Stomach (tissue), 9 donors: ENCODE results near the gene MACC1. TPM values are rescaled to one million over a fixed set of nuclear protein-coding genes. Genes with fewer than 3 reads are reported as not detected.
A peak's percentile ranks its signal among the peaks of the same experiment; 100 is the strongest.

Experiments
- DNase-seq, 2 donors: peaks; one replicate each; pipeline versions ENCODE4 v3.0.0 to v3.0.0-alpha.2; 2013 to 2019
- H3K27ac ChIP-seq, 5 donors: fragments of 200-600 bp in 4 of 5; sonication (generic) in 4 of 5; one replicate each; pipeline ENCODE4 v1.5.1; 2013 to 2019; ENCODE audit warnings: mild to moderate bottlenecking in 1 of 5, moderate library complexity in 1 of 5
- H3K27me3 ChIP-seq, 3 donors: fragments of 200-600 bp; sonication (generic); one replicate each; pipeline ENCODE4 v1.5.1; 2017 to 2019; ENCODE audit warnings: mixed run types in 1 of 3
- H3K36me3 ChIP-seq, 4 donors: fragments of 200-600 bp; sonication (generic); 1 replicate in 3 of 4; 2 replicates in 1 of 4; pipeline ENCODE4 v1.5.1; 2016 to 2019
- H3K4me1 ChIP-seq, 4 donors: fragments of 200-600 bp; sonication (generic); one replicate each; pipeline ENCODE4 v1.5.1; 2016 to 2019
- H3K4me3 ChIP-seq, 4 donors: fragments of 200-600 bp; sonication (generic) in 3 of 4; one replicate each; pipeline ENCODE4 v1.5.1; 2016 to 2019; ENCODE audit warnings: mild to moderate bottlenecking in 1 of 4
- H3K9me3 ChIP-seq, 4 donors: fragments of 200-600 bp; sonication (generic); one replicate each; pipeline ENCODE4 v1.5.1; 2016 to 2019
- CTCF ChIP-seq, 7 experiments: fragments of 450-650 bp in 4 of 7; fragments of 200-600 bp in 3 of 7; sonication (generic) in 3 of 7; IDR thresholded peaks; one replicate each; pipeline ENCODE4 v1.5.1; 2016 to 2019; ENCODE audit warnings: antibody characterized with exemption in 7 of 7, control low read depth in 2 of 7, mild to moderate bottlenecking in 1 of 7
- EP300 ChIP-seq: sonication (generic); formaldehyde crosslinking; IDR thresholded peaks from one replicate; pipeline ENCODE4 v1.6.1; 2017; ENCODE audit warnings: antibody characterized with exemption
- POLR2A ChIP-seq, 4 donors: fragments of 450-650 bp; IDR thresholded peaks; one replicate each; pipeline ENCODE4 v1.6.1; 2016; ENCODE audit warnings: antibody characterized with exemption in 4 of 4, control low read depth in 2 of 4, mild to moderate bottlenecking in 1 of 4, moderate library complexity in 1 of 4
- POLR2AphosphoS5 ChIP-seq, 3 donors: sonication (generic); formaldehyde crosslinking; IDR thresholded peaks; one replicate each; pipeline ENCODE4 v1.6.1; 2016; ENCODE audit warnings: antibody characterized with exemption in 3 of 3
- WGBS, 5 donors: extraction: QIAGEN DNeasy Blood & Tissue Kit in 3 of 5; methylation state at CpG; one replicate each; pipeline versions ENCODE4 v1.1.5 to v1.1.7; 2013 to 2018; 5-methylcytosine and 5-hydroxymethylcytosine counted together
- intact Hi-C: fragments of 100-400 bp; cut with DNase I; formaldehyde crosslinking; loops from one replicate; pipeline ENCODE4 v1.15.1; 2023; ENCODE audit warnings: low total_unique reads
- polyA plus RNA-seq, 3 donors: library from polyadenylated mRNA; stranded (reverse); fragments of 200-250 nt; gene quantifications; one replicate each; pipeline ENCODE4 v1.2.3, GENCODE V29; 2013
- total RNA-seq, 5 donors: library from RNA; depleted of rRNA; stranded (reverse); fragments of >200 nt; gene quantifications; one replicate each; pipeline versions ENCODE4 v1.1.0 to v1.2.3, GENCODE V29; 2014 to 2016
- donor health status: healthy with polysubstance abuse.
- donor health status: Bipolar disorder and iron deficiency.
- donor health status: healthy.

MACC1 gene
- total and polyA plus RNA-seq, 8 donors: 0.76 to 41.7 (median 2.2) TPM; not detected in 1

GRCh38 chr7:20201380-20201779 is 15.8 kb downstream of the MACC1 start:
- H3K36me3 ChIP-seq: no peaks in the 10 kb centered on the region
- no peak overlapping the region for H3K4me3 ChIP-seq
- no peaks in the 10 kb centered on the region for H3K27me3 ChIP-seq
- H3K4me1 ChIP-seq: peaks cover 0 to 33% (median 11%) of the 10 kb centered on the region in 4 donors
- no peaks in the 10 kb centered on the region for H3K9me3 ChIP-seq
- peak overlapping the region in 1 of 5 donors; percentile 14 for H3K27ac ChIP-seq
- peak in 1 of 2 donors; percentile 28 for DNase-seq
- WGBS, 5 donors: 55 to 69% (median 67%) methylated on average over 3 of the region's 3 CpGs
- intact Hi-C loops: no loop called here
- TF ChIP-seq POLR2A (IDR thresholded peaks at IDR 0.05) (no peak), CTCF (IDR thresholded peaks at IDR 0.05) (no peak), EP300 (no peak), POLR2AphosphoS5 (IDR thresholded peaks at IDR 0.05) (no peak)

- DNase-seq: no peak
- Histone ChIP-seq H3K9me3 (no peaks in the 10 kb centered on the region), H3K4me3 (no peak overlapping the region), H3K36me3 (no peaks in the 10 kb centered on the region), H3K4me1 (peaks cover 0 to 33% (median 11%) of the 10 kb centered on the region in 4 donors), H3K27me3 (no peaks in the 10 kb centered on the region), H3K27ac (peak overlapping the region in 1 of 5 donors; percentile 14)
- TF ChIP-seq EP300 (no peak), CTCF (IDR thresholded peaks at IDR 0.05) (no peak), POLR2AphosphoS5 (IDR thresholded peaks at IDR 0.05) (no peak), POLR2A (IDR thresholded peaks at IDR 0.05) (no peak)
- intact Hi-C loops: no loop called here
Observed at GRCh38 chr7:20200971-20201370, 16.2 kb downstream of the MACC1 start.

- TF ChIP-seq EP300: no peak
- no peak for TF ChIP-seq POLR2AphosphoS5 (IDR thresholded peaks at IDR 0.05)
- no peak for TF ChIP-seq CTCF (IDR thresholded peaks at IDR 0.05)
- no peak for TF ChIP-seq POLR2A (IDR thresholded peaks at IDR 0.05)
- peaks cover 0 to 33% (median 11%) of the 10 kb centered on the region in 4 donors for H3K4me1 ChIP-seq
- no peaks in the 10 kb centered on the region for H3K9me3 ChIP-seq
- no peak overlapping the region for H3K4me3 ChIP-seq
- H3K27ac ChIP-seq: no peak overlapping the region
- no peak for DNase-seq
- H3K27me3 ChIP-seq: no peaks in the 10 kb centered on the region
- WGBS, 5 donors: 50 to 68% (median 58%) methylated on average over 3 of the region's 3 CpGs
- no peaks in the 10 kb centered on the region for H3K36me3 ChIP-seq
- intact Hi-C loops: no loop called here
Observed at GRCh38 chr7:20200361-20200760, 16.8 kb downstream of the MACC1 start.

GRCh38 chr7:20199015-20199737 is 18.0 kb downstream of the MACC1 start:
- no peaks in the 10 kb centered on the region for H3K27me3 ChIP-seq
- H3K9me3 ChIP-seq: no peaks in the 10 kb centered on the region
- intact Hi-C loops: no loop called here
- H3K27ac ChIP-seq: peak overlapping the region in 1 of 5 donors; percentile 48
- peaks cover 0 to 33% (median 11%) of the 10 kb centered on the region in 4 donors for H3K4me1 ChIP-seq
- peak; percentile 34 to 65 for DNase-seq
- 59 to 71% (median 69%) methylated on average over 2 of the region's 2 CpGs for WGBS, 5 donors
- no peak overlapping the region for H3K4me3 ChIP-seq
- no peak for TF ChIP-seq CTCF (IDR thresholded peaks at IDR 0.05)
- no peak for TF ChIP-seq POLR2AphosphoS5 (IDR thresholded peaks at IDR 0.05)
- no peak for TF ChIP-seq EP300
- TF ChIP-seq POLR2A (IDR thresholded peaks at IDR 0.05): no peak
- H3K36me3 ChIP-seq: no peaks in the 10 kb centered on the region
